Activated CD4-positive, alpha-beta T cell treated with anti-CD3 and anti-CD28 coated beads, Interleukin-2, Interleukin-4, amounts not matched to agents 100 ng/mL and 50 ng/mL, durations not matched to agents 16 hours and 8 hours (primary cell): Measurements from ENCODE around the gene MAPK7.

Experiments used
- DNase-seq: peaks from one replicate; pipeline ENCODE4 v3.0.0-alpha.2; 2020; ENCODE audit warnings: low spot score

Gene MAPK7

DNA sequence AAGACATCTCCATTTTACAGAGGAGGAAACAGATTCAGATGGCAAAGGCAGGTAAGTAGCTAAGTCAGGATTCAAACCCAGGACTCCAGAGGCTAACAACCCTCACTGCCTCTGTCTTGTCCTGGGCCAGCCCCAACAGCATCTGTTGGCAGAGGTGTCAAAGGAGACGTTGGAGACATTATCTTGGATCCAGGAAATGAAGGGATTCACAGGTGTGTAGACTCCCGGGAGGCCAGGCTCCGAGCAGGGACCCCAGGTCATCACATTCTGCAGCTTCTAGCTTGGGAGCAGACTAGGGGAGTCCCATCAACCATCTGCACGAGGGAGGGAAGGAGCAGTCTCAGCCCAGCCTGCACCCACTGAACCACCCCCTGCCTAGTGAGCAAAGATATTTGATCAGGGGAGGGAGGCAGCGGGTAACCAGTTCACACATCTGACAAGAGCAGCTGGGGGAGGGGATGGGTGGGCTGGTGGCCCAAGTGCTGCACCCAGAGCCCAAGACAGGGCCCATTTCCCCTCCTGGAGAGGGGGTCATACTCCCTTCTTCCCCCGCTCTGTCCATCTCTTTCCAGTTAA, 14.8 kb upstream of the MAPK7 start:
- DNase-seq: no peak

DNA sequence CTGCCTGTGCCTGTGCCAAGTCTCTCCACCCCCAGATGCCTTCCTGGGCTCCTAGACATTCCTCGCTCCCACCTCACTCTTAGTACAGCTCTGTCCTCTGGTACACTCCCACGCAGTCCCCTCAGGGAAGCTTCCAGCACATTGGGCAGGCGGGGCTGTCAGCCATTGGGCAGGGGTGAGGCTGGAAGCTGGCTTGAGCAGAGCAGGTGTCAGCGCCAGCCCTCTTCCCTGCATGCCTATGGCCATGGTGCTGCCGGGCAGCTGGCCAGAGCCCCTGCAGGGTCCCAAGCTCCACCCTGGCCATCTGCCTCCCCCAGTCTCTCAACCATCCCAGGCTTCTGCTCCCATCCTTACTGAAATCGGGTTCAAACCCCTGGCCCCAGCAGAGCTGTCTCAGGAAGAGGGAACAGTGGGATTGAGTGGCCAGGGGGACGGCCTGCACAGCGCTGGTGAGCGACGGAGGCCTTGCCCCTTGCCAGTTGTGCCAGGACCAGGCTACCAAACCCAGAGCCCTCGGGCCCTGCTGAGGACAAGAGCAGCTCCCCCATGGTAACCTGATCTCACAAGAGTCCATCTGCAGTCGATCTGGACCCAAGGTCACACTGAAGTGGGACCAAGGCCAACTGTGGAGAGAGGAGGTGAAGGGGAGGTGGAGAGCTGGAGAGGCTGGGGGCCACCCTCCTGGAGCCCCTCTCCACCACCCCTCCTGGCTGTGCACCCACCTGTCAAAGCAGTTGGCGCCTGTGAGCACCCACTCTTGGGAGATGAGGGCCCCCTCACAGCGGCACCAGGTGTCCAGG, 13.4 kb upstream of the MAPK7 start:
- no peak for DNase-seq

DNA sequence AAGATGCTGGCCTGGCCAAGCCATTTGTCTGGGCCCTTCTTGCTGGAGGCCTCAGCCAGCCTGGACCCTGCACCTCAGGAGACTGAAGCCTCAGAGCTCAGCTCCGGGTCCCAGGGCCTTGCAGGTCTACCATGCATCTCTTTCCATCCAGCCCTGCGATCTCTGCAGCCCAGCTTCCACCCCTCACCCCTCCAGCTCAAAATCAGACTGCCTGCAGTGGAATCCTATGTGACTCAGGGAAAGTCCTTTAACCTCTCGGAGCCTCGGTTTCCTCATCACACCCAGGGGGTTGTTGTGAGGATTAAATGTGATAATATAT, 12.8 kb upstream of the MAPK7 start:
- no peak for DNase-seq

DNA sequence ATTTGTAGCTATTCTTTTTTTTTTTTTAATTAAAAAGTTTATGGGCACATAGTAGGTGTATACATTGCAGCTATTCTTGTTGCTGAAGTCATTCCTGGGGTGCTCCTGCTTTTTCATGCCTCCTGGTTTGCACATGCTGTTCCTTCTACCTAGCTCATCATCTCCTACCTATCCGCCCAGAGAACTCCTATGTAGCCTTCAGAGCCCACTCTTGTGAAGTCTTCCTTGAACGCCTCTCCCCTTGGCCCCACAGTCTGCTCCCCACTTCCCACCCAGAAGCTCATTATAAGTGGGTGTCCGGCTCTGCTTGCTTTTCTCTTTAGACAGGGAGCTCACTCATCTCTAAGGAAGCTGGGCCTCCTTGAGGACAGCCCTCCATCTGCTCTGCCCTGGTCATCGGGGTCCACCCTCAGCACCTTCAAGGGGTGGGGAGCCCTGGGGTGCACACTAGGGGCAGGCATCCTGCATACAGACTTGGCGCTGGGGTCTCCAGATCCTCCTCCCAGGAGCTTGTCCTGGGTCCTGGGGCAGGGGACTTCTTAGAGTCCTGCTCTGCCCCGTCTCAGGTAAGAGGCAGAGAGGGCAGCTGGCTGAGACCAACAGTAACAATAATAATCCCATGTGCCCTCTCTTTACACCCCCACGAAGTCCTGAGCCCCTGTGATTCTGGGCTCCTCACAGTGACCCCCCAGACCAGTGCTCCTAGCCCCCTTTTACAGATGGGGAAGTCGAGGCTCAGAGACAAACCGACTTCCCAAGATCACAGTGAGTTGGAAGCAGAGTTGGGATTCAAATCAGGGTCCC, 12.3 kb upstream of the MAPK7 start:
- no peak for DNase-seq

DNA sequence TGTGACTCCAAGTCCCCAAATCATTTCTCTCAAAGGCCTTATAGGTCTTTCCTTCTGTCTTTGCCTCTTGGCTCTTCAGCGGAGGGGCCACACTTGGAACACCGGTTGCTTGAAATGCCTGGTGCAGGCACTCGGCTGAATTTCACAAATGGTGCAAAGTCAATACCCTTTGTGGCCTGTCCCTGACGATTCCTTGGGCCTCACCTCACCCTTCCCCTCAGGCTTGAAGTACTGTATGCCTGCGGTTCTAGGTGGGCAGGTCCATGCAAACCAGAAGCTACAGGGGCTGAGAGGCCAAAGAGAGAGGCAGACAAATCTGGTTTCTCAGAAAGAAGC, 11.7 kb upstream of the MAPK7 start:
- DNase-seq: no peak

DNA sequence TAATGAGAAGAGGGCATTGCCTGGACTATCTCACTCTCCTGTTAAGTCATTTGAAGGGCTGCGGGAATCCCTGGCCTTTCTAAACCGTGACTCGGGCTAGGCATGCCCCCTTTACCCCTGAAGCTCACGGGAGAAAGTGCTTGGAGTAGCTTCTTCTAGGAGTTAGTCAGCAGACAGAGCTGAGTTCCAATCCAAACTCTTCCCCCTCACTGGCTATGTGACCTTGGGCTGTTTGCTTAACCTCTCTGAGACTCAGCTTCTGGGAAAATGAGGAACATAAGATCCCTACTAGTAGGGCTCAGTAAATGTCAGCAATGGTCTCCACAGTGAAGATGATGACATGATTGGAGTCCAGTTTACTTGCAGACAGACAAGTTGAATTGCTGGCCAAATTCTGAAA, 10.1 kb upstream of the MAPK7 start:
- DNase-seq: no peak

DNA sequence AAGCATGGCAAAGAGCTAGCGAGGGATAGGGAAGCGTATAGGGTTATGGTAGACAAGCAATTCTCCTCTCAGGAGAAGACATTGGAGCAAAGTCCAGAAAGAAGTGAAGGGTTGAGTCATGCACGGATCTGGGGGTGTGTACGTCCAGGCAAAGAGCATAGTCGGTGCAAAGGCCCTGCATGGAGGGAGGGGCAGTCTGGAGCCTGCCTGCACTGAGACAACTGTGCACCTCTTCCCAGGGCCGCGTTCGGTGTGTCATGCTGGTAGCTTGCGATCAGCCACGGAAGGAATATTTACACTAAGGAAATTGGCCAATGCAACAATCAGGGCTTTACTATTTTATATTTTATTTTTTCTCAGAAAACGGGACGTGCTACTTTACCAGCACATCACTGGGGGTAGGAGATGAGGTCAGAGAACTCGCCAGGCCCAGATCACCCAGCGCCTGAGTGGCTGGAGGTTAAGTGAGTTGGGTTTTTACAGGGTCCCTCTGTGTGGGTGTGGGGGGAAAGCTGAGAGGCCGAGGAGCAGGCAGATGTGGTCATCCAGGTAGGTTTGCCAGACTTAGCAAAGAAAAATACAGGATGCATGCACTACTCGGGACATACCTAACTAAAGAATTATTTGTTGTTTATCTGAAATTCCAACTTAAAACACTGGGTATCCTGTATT, 9.1 kb upstream of the MAPK7 start:
- no peak for DNase-seq

DNA sequence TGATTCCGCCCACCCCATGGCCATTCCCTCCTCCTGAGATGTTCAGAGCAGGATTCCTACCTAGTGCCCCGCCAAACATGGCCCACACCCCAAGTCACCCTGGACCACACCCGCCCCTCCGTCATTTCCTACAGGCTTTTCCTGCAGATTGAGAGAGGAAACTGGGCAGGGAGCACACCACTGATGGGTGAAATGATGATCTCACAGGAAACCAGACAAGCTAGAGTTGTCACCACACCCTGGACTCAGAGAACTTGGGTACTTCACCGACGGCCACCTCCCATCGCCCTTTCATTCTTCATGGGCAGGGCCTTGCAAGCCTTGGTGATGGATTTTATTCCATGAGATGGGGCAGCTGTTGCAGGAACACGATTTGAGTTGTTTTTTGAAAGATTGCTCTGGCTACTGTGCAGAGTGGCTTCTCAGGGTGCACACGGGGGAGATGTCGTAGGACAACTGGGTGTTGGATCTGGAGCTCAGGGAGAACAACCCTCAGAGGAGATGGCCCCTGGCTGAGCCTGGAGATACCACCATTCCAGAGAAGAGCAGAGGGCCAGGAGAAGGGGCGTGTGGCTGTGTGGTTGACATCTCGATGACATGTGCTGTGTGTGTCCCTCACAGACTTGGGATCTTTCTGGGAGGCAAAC, 8.3 kb upstream of the MAPK7 start:
- peak; percentile 44 for DNase-seq

DNA sequence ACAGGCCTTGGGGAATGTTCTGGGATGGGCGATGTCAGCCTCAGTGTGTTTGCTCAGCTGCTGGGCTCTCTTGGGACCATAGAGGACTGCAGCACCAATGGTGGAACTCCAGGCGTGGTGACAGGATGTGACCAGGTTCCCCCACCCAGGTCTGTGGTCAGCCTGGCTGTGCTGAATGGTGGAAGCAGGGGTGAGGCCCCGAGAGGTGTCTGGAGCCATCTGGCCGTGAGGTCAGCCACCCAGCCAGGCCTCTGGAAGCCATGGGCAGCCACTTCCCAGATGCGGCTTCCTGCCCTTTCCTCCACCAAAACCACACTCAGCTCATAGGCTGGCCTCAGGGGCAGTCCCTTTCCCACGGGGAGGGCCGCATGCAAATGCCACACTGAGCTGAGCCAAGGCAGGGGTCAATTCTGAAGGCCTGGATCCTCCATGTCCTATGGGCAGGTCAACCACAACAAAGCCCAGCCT, 7.8 kb upstream of the MAPK7 start:
- peak; percentile 19 for DNase-seq

DNA sequence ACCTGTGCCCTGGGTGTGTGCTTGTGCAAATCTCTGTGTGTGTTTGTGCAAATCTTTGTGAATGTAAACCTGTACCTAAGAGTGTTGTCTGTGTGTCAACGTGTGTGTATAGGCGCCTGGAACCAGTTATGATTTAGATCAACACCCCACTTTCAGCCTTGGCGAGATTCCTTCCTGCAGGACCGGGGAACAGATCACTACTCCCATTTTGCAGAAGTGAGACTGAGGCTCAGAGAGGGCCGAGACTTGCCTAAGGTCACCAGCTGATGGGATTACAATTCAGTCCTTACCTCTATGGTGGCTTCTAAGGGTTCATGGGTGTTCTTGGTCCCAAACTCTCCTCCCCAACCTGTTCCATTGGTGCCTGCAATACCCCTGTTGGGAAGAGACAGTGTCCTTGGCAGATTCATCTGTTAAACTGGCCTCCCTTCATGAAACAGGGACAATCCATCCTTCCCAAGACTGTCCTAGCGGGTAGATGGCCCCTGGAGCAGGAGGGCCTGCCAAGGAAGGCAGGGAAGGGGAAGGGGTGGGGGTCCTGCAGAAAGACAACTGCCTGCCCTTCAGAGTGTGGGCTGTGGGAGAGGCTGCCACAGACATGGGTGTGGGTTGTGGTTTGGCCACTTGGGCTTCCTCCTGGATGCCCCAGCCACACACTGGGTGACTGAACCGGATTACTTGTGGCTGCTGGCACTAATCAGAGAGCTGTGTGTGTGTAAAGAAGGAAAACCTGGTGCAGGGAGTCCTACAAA, 6.9 kb upstream of the MAPK7 start:
- no peak for DNase-seq

DNA sequence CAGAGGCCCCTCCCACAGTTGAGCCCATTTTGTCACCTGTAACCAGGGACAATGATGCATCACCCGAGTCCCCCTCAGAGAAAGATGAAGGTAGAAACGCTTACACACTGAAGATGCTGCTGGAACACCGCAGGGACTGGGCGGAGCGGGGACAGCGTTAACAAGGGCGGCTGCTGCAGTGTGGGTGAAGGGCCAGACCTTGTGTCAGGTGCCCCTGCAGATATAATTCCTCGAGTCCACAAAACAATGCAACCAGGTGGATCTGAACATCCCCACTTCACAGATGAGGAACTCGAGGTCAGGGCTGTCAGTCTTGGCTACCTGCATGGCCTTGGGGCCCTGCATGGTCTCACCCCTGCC, 6.3 kb upstream of the MAPK7 start:
- no peak for DNase-seq

DNA sequence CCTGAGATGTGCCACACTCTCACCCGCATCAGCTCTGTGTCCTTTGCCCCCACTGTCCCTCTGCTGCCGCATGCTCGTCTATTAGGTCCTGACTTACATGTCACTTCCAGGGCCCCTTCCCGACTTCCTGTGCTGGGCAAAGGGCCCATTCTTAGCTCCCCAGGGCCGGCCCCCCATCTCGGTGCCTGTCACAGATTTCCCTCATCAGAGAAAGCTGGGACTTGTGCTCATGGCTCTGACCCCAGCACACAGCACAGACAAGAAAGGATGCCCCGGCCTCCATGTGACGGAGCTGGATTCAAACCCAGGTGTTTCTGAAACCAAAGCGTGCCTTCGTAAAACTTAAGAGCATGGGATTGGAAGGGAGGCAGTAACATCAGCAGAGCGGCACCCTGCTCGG, 5.9 kb upstream of the MAPK7 start:
- DNase-seq: no peak

DNA sequence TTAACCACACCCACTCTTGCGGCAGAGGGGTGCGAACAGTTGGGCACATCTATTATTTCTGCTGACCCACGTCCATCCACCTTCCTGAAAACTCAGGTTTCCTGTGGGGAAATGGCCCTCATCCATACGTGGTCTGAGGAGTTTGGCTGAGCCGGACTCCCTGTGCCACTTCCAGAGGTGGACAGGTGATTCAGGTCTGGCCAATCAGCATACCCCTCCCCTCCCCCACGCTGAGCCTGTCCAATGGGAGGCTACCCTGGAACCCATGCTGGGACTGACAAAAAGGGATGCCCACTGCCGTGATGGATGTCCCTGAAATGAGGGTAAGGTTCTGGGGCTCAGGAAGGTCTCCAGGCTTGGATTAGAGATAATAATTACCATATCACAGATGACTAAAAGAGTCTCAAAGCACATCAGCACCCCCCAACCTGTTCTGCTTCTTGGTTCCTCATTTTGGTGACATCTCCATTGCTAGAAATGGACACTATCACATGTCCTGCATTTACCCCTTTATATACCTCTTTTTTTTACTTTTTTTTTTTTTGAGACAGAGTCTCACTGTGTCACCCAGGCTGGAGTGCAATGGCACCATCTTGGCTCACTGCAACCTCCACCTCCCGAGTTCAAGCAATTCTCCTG, 5.3 kb upstream of the MAPK7 start:
- DNase-seq: no peak

DNA sequence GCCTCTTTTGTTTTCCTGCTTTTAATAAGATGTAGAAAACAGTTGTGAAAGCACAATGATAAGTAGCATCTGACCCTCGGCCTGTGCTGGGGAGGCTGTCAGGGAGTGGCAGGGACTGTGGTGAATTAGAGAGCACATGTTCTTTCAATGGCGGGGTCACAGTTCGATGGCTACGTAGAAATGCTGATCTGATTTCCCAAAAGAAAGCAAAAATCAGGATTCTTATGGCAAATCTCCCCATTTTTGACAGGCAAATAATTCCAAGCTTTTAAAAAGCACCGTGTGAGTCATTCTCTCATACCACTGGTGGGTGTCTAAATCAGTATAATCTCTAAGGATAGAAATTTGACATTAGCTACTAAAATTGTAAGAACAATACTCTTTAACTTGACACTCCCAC, 4.2 kb upstream of the MAPK7 start:
- no peak for DNase-seq

DNA sequence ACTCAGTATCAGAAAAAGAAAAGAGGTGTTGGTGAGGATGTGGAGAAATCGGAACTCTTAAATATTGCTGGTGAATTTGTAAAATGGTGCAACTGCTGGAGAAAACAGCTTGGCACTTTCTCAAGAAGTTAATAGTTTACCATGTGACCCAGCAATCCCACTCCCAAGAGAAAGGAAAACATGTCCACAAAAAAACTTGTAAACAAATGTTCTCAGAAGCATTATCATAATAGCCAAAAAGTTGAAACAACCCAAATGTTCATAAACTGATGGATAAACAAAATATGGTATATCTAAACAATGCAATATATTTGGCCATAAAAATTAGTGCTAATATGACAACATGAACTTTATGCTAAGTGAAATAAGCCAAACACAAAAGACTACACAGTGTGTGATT, 2.6 kb upstream of the MAPK7 start:
- DNase-seq: no peak

DNA sequence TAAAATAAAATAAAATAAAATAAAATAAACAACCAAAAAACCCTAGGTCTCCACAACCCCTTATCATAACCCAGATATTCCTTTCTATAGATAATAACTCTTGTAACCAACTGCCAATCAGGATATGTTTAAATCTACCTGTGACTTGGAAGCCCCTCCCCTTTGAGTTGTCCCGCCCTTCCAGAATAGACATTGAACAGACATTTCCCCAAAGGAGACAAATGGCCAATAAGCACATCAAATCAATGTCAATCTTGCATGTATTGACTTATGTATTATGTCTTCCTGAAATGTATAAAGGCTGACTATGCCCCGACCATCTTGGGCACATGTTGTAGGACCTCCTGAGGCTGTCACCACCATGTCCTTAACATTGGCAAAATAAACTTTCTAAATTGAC, 1.5 kb upstream of the MAPK7 start:
- no peak for DNase-seq

DNA sequence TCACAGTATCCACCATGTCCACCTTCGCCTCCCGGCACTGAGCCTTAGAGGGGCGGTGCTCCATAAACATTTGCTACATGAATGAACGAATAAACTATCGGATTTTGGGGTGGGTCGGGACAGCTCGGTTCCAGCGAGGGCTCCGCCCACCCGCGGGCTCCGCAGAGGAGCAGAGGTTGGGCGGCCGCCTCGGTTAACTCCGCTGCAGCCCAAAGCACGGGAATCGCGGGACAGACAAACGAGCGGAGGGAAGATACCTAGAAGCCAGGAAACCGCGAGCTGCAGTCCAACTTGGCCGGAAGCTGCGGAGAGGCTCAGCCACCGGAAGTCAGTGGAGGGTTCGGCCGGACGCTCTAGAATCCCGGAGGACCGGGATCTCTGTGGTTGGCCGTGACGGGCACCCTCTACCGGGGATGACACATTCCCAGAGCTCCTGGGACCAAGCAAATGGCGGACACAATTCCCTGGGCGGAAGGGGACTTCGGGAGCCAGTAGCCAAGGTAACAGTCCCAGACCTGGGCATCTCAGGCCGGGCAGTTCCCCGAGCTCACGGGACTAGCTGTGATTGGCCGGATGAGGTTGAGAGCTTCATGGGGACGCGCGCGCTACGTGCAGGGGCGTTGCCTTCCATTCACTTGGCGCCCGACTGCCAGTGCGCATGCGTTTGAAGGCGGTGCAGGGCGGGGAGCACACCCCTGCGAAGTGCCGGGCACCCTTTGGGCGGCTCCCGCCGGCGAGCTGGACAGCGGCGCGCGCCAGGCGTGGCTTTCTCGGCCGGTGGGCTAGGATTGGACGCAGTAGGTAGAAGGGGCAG, 489 bp upstream of the MAPK7 start:
- DNase-seq: peak; percentile 98

DNA sequence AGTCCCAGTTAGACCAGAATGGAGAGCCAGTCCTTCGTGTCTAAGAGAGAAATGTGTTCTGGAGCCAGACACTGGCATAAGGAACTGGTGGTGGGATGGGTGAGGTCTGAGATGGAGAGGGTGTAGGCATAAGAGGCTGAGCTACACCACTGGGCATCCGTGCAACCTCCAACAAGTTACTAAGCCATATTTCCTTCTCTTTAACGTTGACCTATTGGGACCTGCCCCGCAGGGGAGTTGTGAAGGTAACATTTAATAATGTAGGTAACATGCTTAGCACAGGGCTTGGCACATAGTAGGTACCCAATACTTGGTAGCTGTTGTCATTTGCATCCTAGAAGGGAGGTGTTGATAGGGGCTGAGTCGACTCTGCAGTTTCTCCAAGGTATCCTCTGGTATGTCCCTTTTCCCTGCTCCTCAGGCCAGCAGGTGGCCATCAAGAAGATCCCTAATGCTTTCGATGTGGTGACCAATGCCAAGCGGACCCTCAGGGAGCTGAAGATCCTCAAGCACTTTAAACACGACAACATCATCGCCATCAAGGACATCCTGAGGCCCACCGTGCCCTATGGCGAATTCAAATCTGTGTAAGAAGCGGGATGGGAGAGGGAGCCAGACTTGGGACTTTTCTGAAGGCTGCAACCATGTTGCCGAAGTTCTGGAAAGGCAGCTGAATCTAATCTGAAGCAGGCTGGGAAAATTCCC, 1.2 kb downstream of the MAPK7 start:
- no peak for DNase-seq

DNA sequence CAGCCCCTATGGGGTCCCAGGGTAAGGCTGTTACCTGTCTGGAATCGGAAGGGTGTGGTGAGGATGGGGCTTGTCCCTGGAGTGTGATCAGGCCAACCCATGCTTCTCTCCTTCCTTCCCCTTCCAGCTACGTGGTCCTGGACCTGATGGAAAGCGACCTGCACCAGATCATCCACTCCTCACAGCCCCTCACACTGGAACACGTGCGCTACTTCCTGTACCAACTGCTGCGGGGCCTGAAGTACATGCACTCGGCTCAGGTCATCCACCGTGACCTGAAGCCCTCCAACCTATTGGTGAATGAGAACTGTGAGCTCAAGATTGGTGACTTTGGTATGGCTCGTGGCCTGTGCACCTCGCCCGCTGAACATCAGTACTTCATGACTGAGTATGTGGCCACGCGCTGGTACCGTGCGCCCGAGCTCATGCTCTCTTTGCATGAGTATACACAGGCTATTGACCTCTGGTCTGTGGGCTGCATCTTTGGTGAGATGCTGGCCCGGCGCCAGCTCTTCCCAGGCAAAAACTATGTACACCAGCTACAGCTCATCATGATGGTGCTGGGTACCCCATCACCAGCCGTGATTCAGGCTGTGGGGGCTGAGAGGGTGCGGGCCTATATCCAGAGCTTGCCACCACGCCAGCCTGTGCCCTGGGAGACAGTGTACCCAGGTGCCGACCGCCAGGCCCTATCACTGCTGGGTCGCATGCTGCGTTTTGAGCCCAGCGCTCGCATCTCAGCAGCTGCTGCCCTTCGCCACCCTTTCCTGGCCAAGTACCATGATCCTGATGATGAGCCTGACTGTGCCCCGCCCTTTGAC, 2.4 kb downstream of the MAPK7 start:
- DNase-seq: no peak
